ENCODE data around the gene DACT3. TPM values are rescaled to one million over a fixed set of nuclear protein-coding genes. Genes with fewer than 3 reads are reported as not detected.

Gene DACT3
- 14.7 TPM for total RNA-seq

GRCh38 chr19:46661020-46661731, at the start of gene DACT3:
Gene DACT3, minus strand, starts transcription at chr19:46661182. Its CDS starts 118 bp downstream, at chr19:46661064.

GRCh38 chr19:46635920-46636761, 24.8 kb downstream of the DACT3 start, which contains the start of gene GNG8:
Gene GNG8, minus strand, starts transcription at chr19:46636202. Its CDS starts 1,520 bp downstream, at chr19:46634682.

GRCh38 chr19:46624958-46625661, 35.9 kb downstream of the DACT3 start, which contains the start of gene PTGIR:
Gene PTGIR, minus strand, starts transcription at chr19:46625089. Its CDS starts 864 bp downstream, at chr19:46624225.

GRCh38 chr19:46601318-46602224, 59.4 kb downstream of the DACT3 start, which contains the start of gene CALM3:
Gene CALM3, plus strand, starts transcription at chr19:46601330. Its CDS starts 105 bp downstream, at chr19:46601435.

Small RNAs within 50 kb of the gene (small RNA-seq; reads per million reads assigned to genes)
- not detected for gene MIR320E (ENCODE audit: low replicate concordance)
- gene RN7SL364P (ENCODE audit: low replicate concordance), result 0.12 reads per million

Other genes starting within 250 kb of the DACT3 start
- gene CCDC8, start 247.6 kb downstream of the DACT3 start, total RNA-seq, result 2.2 TPM
- 19.1 TPM for gene PNMA8C, start 232.2 kb downstream of the DACT3 start, total RNA-seq
- gene PNMA8A, start 189.6 kb downstream of the DACT3 start, total RNA-seq, result 46.3 TPM
- 14.4 TPM for gene PNMA8B, start 165.3 kb downstream of the DACT3 start, total RNA-seq
- gene CALM3, start 59.9 kb downstream of the DACT3 start, total RNA-seq, result 269 TPM
- gene PTGIR, start 36.1 kb downstream of the DACT3 start, total RNA-seq, result not detected
- gene GNG8, start 25.0 kb downstream of the DACT3 start, total RNA-seq, result not detected
- gene PRKD2, start 55.9 kb upstream of the DACT3 start, total RNA-seq, result 6.9 TPM
- 18.8 TPM for gene FKRP, start 84.9 kb upstream of the DACT3 start, total RNA-seq
- 127 TPM for gene STRN4, start 85.3 kb upstream of the DACT3 start, total RNA-seq
- 3.1 TPM for gene SLC1A5, start 127.4 kb upstream of the DACT3 start, total RNA-seq
- 52.6 TPM for gene AP2S1, start 189.7 kb upstream of the DACT3 start, total RNA-seq
- gene ARHGAP35, start 199.8 kb upstream of the DACT3 start, total RNA-seq, result 114 TPM

All from parietal lobe (tissue), 2 donors.